H9 (cell line): ENCODE results near the gene PDCD7. TPM values are rescaled to one million over a fixed set of nuclear protein-coding genes. Genes with fewer than 3 reads are reported as not detected.

Experiments
- DNase-seq: peaks from one replicate; pipeline ENCODE4 v3.0.0-alpha.2; 2017
- H2AFZ ChIP-seq: one replicate; pipeline ENCODE4 v1.6.1; 2013; ENCODE audit warnings: mild to moderate bottlenecking, low read length, control low read depth, moderate library complexity
- H2AK5ac ChIP-seq: 2 replicates; pipeline ENCODE4 v1.6.1; 2013; ENCODE audit warnings: low read length, control low read depth, mixed read lengths; ENCODE audit not compliant: insufficient read length
- H2BK120ac ChIP-seq: one replicate; pipeline ENCODE4 v1.6.1; 2013; ENCODE audit warnings: low read depth, mild to moderate bottlenecking, low read length, control low read depth, inconsistent platforms; ENCODE audit not compliant: poor library complexity, severe bottlenecking
- H2BK12ac ChIP-seq: 2 replicates; pipeline ENCODE4 v1.6.1; 2013; ENCODE audit warnings: low read length, control low read depth, mixed read lengths, low read depth; ENCODE audit not compliant: insufficient read length
- H2BK15ac ChIP-seq: 2 replicates; pipeline ENCODE4 v1.6.1; 2013; ENCODE audit warnings: low read depth, low read length, control low read depth
- H2BK20ac ChIP-seq: one replicate; pipeline ENCODE4 v1.6.1; 2013; ENCODE audit warnings: low read depth, mild to moderate bottlenecking, low read length, control low read depth, inconsistent platforms; ENCODE audit not compliant: poor library complexity, severe bottlenecking
- H2BK5ac ChIP-seq: 2 replicates; pipeline ENCODE4 v1.6.1; 2013; ENCODE audit warnings: low read length, control low read depth, mixed read lengths; ENCODE audit not compliant: insufficient read length
- H3K14ac ChIP-seq: 2 replicates; pipeline ENCODE4 v1.6.1; 2013; ENCODE audit warnings: low read length, control low read depth; ENCODE audit not compliant: insufficient read depth
- H3K18ac ChIP-seq: 2 replicates; pipeline ENCODE4 v1.6.1; 2013; ENCODE audit warnings: low read depth, mild to moderate bottlenecking, mixed read lengths, low read length, control low read depth; ENCODE audit not compliant: insufficient read length
- H3K23ac ChIP-seq: 2 replicates; pipeline ENCODE4 v1.6.1; 2013; ENCODE audit warnings: low read length, control low read depth, mixed read lengths, low read depth; ENCODE audit not compliant: insufficient read length
- H3K23me2 ChIP-seq: 2 replicates; pipeline ENCODE4 v1.6.1; 2013; ENCODE audit warnings: low read depth, mild to moderate bottlenecking, mixed read lengths, low read length, control low read depth; ENCODE audit not compliant: insufficient read length, poor library complexity, severe bottlenecking
- H3K27ac ChIP-seq: 2 replicates; pipeline ENCODE4 v1.5.1; 2013; ENCODE audit warnings: low read length, control low read depth, mixed read lengths, low read depth; ENCODE audit not compliant: insufficient read length
- H3K27me3 ChIP-seq: 2 replicates; pipeline ENCODE4 v1.6.1; 2013; ENCODE audit warnings: low read length, control low read depth, inconsistent platforms; ENCODE audit not compliant: insufficient read depth
- H3K4ac ChIP-seq: 2 replicates; pipeline ENCODE4 v1.6.1; 2013; ENCODE audit warnings: low read depth, mild to moderate bottlenecking, control low read depth, inconsistent platforms, low read length, moderate library complexity
- H3K4me1 ChIP-seq: 2 replicates; pipeline ENCODE4 v1.6.1; 2013; ENCODE audit warnings: low read length, control low read depth, inconsistent platforms; ENCODE audit not compliant: insufficient read depth
- H3K4me2 ChIP-seq: 2 replicates; pipeline ENCODE4 v1.6.1; 2013; ENCODE audit warnings: low read length, control low read depth, mixed read lengths; ENCODE audit not compliant: insufficient read length, insufficient read depth
- H3K56ac ChIP-seq: 2 replicates; pipeline ENCODE4 v1.6.1; 2013; ENCODE audit warnings: low read depth, mild to moderate bottlenecking, mixed read lengths, low read length, control low read depth; ENCODE audit not compliant: insufficient read length
- H3K79me1 ChIP-seq: 2 replicates; pipeline ENCODE4 v1.6.1; 2013; ENCODE audit warnings: low read depth, mild to moderate bottlenecking, moderate library complexity, low read length, control low read depth, inconsistent platforms; ENCODE audit not compliant: insufficient read depth, poor library complexity, severe bottlenecking
- H3K79me2 ChIP-seq: 2 replicates; pipeline ENCODE4 v1.6.1; 2013; ENCODE audit warnings: low read length, control low read depth, inconsistent platforms; ENCODE audit not compliant: insufficient read depth
- H3K9ac ChIP-seq: 2 replicates; pipeline ENCODE4 v1.6.1; 2013; ENCODE audit warnings: low read length, control low read depth, mixed read lengths; ENCODE audit not compliant: insufficient read length; ENCODE audit errors: extremely low read depth
- H3K9me3 ChIP-seq: one replicate; pipeline ENCODE4 v1.6.1; 2013; ENCODE audit warnings: low read depth, low read length, inconsistent platforms; ENCODE audit not compliant: control insufficient read depth
- H3T11ph ChIP-seq: one replicate; pipeline ENCODE4 v1.6.1; 2013; ENCODE audit warnings: mild to moderate bottlenecking, low read length, control low read depth, inconsistent platforms
- H4K20me1 ChIP-seq: one replicate; pipeline ENCODE4 v1.6.1; 2013; ENCODE audit not compliant: control insufficient read depth, insufficient read length, insufficient read depth
- H4K5ac ChIP-seq: 2 replicates; pipeline ENCODE4 v1.6.1; 2013; ENCODE audit warnings: low read depth, mild to moderate bottlenecking, mixed read lengths, low read length, control low read depth; ENCODE audit not compliant: insufficient read length
- H4K8ac ChIP-seq: replicated peaks from 2 replicates; pipeline ENCODE4 v1.6.1; 2013; ENCODE audit warnings: low read length, control low read depth, mixed read lengths, low read depth; ENCODE audit not compliant: insufficient read length
- H4K91ac ChIP-seq: 2 replicates; pipeline ENCODE4 v1.6.1; 2013; ENCODE audit warnings: low read depth, mild to moderate bottlenecking, moderate library complexity, mixed read lengths, low read length, control low read depth; ENCODE audit not compliant: insufficient read length
- H3K27ac Mint-ChIP-seq, 3 experiments: 2 replicates in 2 of 3; 3 replicates in 1 of 3; pipeline ENCODE4 v1.8.0; 2020 to 2021; ENCODE audit warnings: mixed read lengths in 3 of 3, mild to moderate bottlenecking in 1 of 3, moderate library complexity in 1 of 3
- H3K27me3 Mint-ChIP-seq: 2 replicates; pipeline ENCODE4 v1.8.0; 2021; ENCODE audit warnings: low read depth, mild to moderate bottlenecking, moderate library complexity, mixed read lengths
- H3K36me3 Mint-ChIP-seq, 3 experiments: 2 replicates in 2 of 3; 3 replicates in 1 of 3; pipeline ENCODE4 v1.8.0; 2020 to 2021; ENCODE audit warnings: low read depth in 3 of 3, mixed read lengths in 3 of 3; ENCODE audit not compliant: insufficient read depth in 1 of 3
- H3K4me1 Mint-ChIP-seq, 2 experiments: 2 replicates each; pipeline ENCODE4 v1.8.0; 2020; ENCODE audit warnings: mixed read lengths in 2 of 2
- H3K4me3 Mint-ChIP-seq, 2 experiments: 2 replicates in 1 of 2; 3 replicates in 1 of 2; pipeline ENCODE4 v1.8.0; 2020 to 2021; ENCODE audit warnings: mild to moderate bottlenecking in 2 of 2, mixed read lengths in 2 of 2, moderate library complexity in 1 of 2
- H3K9me3 Mint-ChIP-seq, 2 experiments: 2 replicates in 1 of 2; 3 replicates in 1 of 2; pipeline ENCODE4 v1.8.0; 2020; ENCODE audit warnings: mild to moderate bottlenecking in 2 of 2, mixed read lengths in 2 of 2, moderate library complexity in 1 of 2
- WGBS: extraction: QIAGEN DNeasy Blood & Tissue Kit; methylation state at CpG from one replicate; pipeline ENCODE4 v1.1.7; 2013; ENCODE audit warnings: missing lambda C conversion rate, low lambda C conversion rate, mixed read lengths; ENCODE audit not compliant: insufficient read length; ENCODE audit errors: extremely low coverage; 5-methylcytosine and 5-hydroxymethylcytosine counted together
- total RNA-seq: library from RNA; stranded (reverse); gene quantifications from 2 replicates; pipeline ENCODE4 v1.2.1, GENCODE V29; 2021
- TF ChIP-seq, protein P1 (sequence below): fragments of 200-600 bp; sonication (generic); conservative IDR thresholded peaks from 3 replicates; pipeline ENCODE4 v1.8.0; 2021; ENCODE audit warnings: antibody characterized with exemption, mild to moderate bottlenecking

Gene PDCD7
- total RNA-seq, 1 experiment from 2014 or later, result 35.2 TPM

DNA sequence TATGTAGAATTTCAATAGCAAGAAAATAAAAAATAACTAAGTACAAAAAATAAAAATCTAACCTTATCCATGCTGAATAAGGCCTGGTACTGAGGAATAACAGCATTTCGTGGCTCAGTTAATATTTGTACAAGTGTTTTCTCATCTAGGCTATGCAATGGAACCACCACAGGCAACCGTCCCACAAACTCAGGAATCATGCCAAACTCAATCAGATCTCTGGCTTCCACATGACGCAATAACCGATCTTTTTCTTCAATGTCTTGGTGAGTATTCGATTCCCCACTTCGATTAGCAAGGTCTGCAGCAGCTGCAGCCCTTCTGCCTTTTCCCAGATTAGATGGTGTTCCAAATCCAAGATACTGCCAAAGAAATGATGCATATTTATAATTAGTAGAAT is 21.1 kb upstream of the PDCD7 start:
- Histone ChIP-seq H3K23me2 (no peaks in the 10 kb centered on the region), H2BK12ac (no peak overlapping the region), H3K23ac (no peak overlapping the region), H2BK120ac (no peak overlapping the region), H3T11ph (no peak overlapping the region), H2BK15ac (no peak overlapping the region), H4K5ac (no peak overlapping the region), H2BK5ac (no peak overlapping the region), H3K27ac (no peak overlapping the region), H3K56ac (no peak overlapping the region), H3K18ac (no peak overlapping the region), H3K4me2 (no peak overlapping the region), H3K4me1 (no peaks in the 10 kb centered on the region), H2AK5ac (no peak overlapping the region), H4K91ac (no peak overlapping the region), H3K9ac (no peak overlapping the region), H3K79me1 (no peaks in the 10 kb centered on the region), H3K4ac (no peak overlapping the region), H2AFZ (no peak overlapping the region), H3K79me2 (no peaks in the 10 kb centered on the region), H4K20me1 (no peaks in the 10 kb centered on the region), H3K9me3 (no peaks in the 10 kb centered on the region), H4K8ac (no peak overlapping the region), H3K27me3 (no peaks in the 10 kb centered on the region), H3K14ac (no peak overlapping the region), H2BK20ac (no peak overlapping the region)
- peaks cover 20 to 62% (median 61%) of the 10 kb centered on the region in 3 experiments; a peak in 6 of 7 replicates for H3K36me3 Mint-ChIP-seq
- no CpG with 5 or more reads among the region's 6 CpGs for WGBS
- H3K4me1 Mint-ChIP-seq, result no peaks in the 10 kb centered on the region
- TF ChIP-seq, protein P1, sequence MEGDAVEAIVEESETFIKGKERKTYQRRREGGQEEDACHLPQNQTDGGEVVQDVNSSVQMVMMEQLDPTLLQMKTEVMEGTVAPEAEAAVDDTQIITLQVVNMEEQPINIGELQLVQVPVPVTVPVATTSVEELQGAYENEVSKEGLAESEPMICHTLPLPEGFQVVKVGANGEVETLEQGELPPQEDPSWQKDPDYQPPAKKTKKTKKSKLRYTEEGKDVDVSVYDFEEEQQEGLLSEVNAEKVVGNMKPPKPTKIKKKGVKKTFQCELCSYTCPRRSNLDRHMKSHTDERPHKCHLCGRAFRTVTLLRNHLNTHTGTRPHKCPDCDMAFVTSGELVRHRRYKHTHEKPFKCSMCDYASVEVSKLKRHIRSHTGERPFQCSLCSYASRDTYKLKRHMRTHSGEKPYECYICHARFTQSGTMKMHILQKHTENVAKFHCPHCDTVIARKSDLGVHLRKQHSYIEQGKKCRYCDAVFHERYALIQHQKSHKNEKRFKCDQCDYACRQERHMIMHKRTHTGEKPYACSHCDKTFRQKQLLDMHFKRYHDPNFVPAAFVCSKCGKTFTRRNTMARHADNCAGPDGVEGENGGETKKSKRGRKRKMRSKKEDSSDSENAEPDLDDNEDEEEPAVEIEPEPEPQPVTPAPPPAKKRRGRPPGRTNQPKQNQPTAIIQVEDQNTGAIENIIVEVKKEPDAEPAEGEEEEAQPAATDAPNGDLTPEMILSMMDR, result no peak
- H3K27ac Mint-ChIP-seq, result no peak overlapping the region
- H3K27me3 Mint-ChIP-seq, result no peaks in the 10 kb centered on the region
- H3K4me3 Mint-ChIP-seq, result no peak overlapping the region
- DNase-seq, result no peak
- no peaks in the 10 kb centered on the region for H3K9me3 Mint-ChIP-seq
